Neuronal stem cell (in vitro differentiated cells): ENCODE data around the gene PPP6R3.

Experiments used
- DNase-seq: peaks from one replicate; pipeline ENCODE4 v3.0.0-alpha.2; 2013; ENCODE audit warnings: low spot score
- H2AFZ ChIP-seq: one replicate; pipeline ENCODE4 v1.6.1; 2013; ENCODE audit warnings: mild to moderate bottlenecking, low read length, inconsistent platforms
- H2AK5ac ChIP-seq: 2 replicates; pipeline ENCODE4 v1.6.1; 2013; ENCODE audit warnings: low read depth, mild to moderate bottlenecking, inconsistent platforms, low read length, moderate library complexity, mixed read lengths
- H2BK120ac ChIP-seq: 2 replicates; pipeline ENCODE4 v1.6.1; 2013; ENCODE audit warnings: low read depth, mild to moderate bottlenecking, inconsistent platforms, low read length, moderate library complexity, mixed read lengths
- H2BK12ac ChIP-seq: one replicate; pipeline ENCODE4 v1.6.1; 2013; ENCODE audit warnings: low read length, inconsistent platforms
- H2BK15ac ChIP-seq: 2 replicates; pipeline ENCODE4 v1.6.1; 2013; ENCODE audit warnings: mild to moderate bottlenecking, low read length, inconsistent platforms, mixed read lengths
- H2BK5ac ChIP-seq: one replicate; pipeline ENCODE4 v1.6.1; 2013; ENCODE audit warnings: inconsistent platforms, mild to moderate bottlenecking, low read length, moderate library complexity
- H3K14ac ChIP-seq: one replicate; pipeline ENCODE4 v1.6.1; 2013; ENCODE audit warnings: low read length, inconsistent platforms
- H3K18ac ChIP-seq: 2 replicates; pipeline ENCODE4 v1.6.1; 2013; ENCODE audit warnings: low read length, inconsistent platforms
- H3K23ac ChIP-seq: 2 replicates; pipeline ENCODE4 v1.6.1; 2013; ENCODE audit warnings: low read depth, mild to moderate bottlenecking, mixed read lengths, low read length, inconsistent platforms; ENCODE audit not compliant: poor library complexity
- H3K27ac ChIP-seq: replicated peaks from 3 replicates; pipeline ENCODE4 v1.5.1; 2013; ENCODE audit warnings: low read length, inconsistent platforms
- H3K27me3 ChIP-seq, 3 experiments: 2 replicates each; pipeline ENCODE4 v1.6.1; 2013; ENCODE audit warnings: low read length in 3 of 3, mild to moderate bottlenecking in 2 of 3, inconsistent platforms in 1 of 3, low read depth in 1 of 3, mixed read lengths in 1 of 3, moderate library complexity in 1 of 3; ENCODE audit not compliant: control insufficient read depth in 3 of 3, insufficient read depth in 3 of 3
- H3K36me3 ChIP-seq, 2 donors: replicated peaks in 1 of 2; 2 replicates each; pipeline ENCODE4 v1.6.1; 2013; ENCODE audit warnings: low read length in 2 of 2; ENCODE audit not compliant: control insufficient read depth in 2 of 2, insufficient read depth in 2 of 2
- H3K4ac ChIP-seq: 2 replicates; pipeline ENCODE4 v1.6.1; 2013; ENCODE audit warnings: inconsistent platforms, mild to moderate bottlenecking, low read length, moderate library complexity
- H3K4me1 ChIP-seq, 2 donors: 1 replicate in 1 of 2; 2 replicates in 1 of 2; pipeline ENCODE4 v1.6.1; 2013; ENCODE audit warnings: low read length in 2 of 2, low read depth in 1 of 2; ENCODE audit not compliant: control insufficient read depth in 2 of 2, insufficient read depth in 1 of 2
- H3K4me2 ChIP-seq: one replicate; pipeline ENCODE4 v1.6.1; 2013; ENCODE audit warnings: mild to moderate bottlenecking, low read length, inconsistent platforms; ENCODE audit not compliant: insufficient read depth, poor library complexity, severe bottlenecking
- H3K4me3 ChIP-seq, 2 donors: 2 replicates each; pipeline ENCODE4 v1.5.1; 2013; ENCODE audit warnings: low read length in 2 of 2, mild to moderate bottlenecking in 2 of 2, inconsistent platforms in 1 of 2, moderate library complexity in 1 of 2
- H3K79me1 ChIP-seq: one replicate; pipeline ENCODE4 v1.6.1; 2013; ENCODE audit warnings: low read depth, mild to moderate bottlenecking, inconsistent platforms, low read length, moderate library complexity
- H3K9ac ChIP-seq: one replicate; pipeline ENCODE4 v1.6.1; 2013; ENCODE audit warnings: mild to moderate bottlenecking, low read depth, low read length, inconsistent platforms; ENCODE audit not compliant: poor library complexity
- H3K9me3 ChIP-seq, 2 donors: replicated peaks in 1 of 2; 2 replicates each; pipeline versions ENCODE3 to v1.6.1; 2013; ENCODE audit warnings: low read length in 2 of 2, mild to moderate bottlenecking in 2 of 2, inconsistent platforms in 1 of 2, low read depth in 1 of 2, mixed read lengths in 1 of 2, moderate library complexity in 1 of 2; ENCODE audit not compliant: control insufficient read depth in 2 of 2, insufficient read depth in 1 of 2
- H4K8ac ChIP-seq: one replicate; pipeline ENCODE4 v1.6.1; 2013; ENCODE audit warnings: low read depth, mild to moderate bottlenecking, inconsistent platforms, low read length, moderate library complexity
- H4K91ac ChIP-seq: one replicate; pipeline ENCODE4 v1.6.1; 2013; ENCODE audit warnings: low read length, low read depth, mild to moderate bottlenecking, inconsistent platforms; ENCODE audit not compliant: poor library complexity
- WGBS, 2 donors: extraction: QIAGEN DNeasy Blood & Tissue Kit; methylation state at CpG; one replicate each; pipeline ENCODE4 v1.1.7; 2013; ENCODE audit warnings: missing lambda C conversion rate in 2 of 2, mixed read lengths in 1 of 2; ENCODE audit not compliant: insufficient read length in 2 of 2, insufficient replicate concordance in 1 of 2; ENCODE audit errors: extremely low coverage in 2 of 2; 5-methylcytosine and 5-hydroxymethylcytosine counted together

Gene PPP6R3

GRCh38 chr11:68657021-68657780 lies 196.6 kb downstream of the PPP6R3 start:
- WGBS, 2 donors = no CpG with 5 or more reads among the region's 11 CpGs
- H3K4ac ChIP-seq = no peak overlapping the region
- peak overlapping the region; percentile 23 for H2AK5ac ChIP-seq
- no peak overlapping the region for H4K8ac ChIP-seq
- H3K9ac ChIP-seq = no peak overlapping the region
- no peak overlapping the region for H2BK15ac ChIP-seq
- H3K27ac ChIP-seq = no peak overlapping the region
- no peak overlapping the region for H4K91ac ChIP-seq
- no peak overlapping the region for H3K4me2 ChIP-seq
- H3K23ac ChIP-seq = peak overlapping the region; percentile 25
- peaks cover 0 to 13% (median 0%) of the 10 kb centered on the region in 3 experiments for H3K27me3 ChIP-seq
- H2BK12ac ChIP-seq = no peak overlapping the region
- peaks cover 5 to 7% of the 10 kb centered on the region in 2 donors for H3K9me3 ChIP-seq
- H3K18ac ChIP-seq = peak overlapping the region; percentile 72
- H3K4me3 ChIP-seq = no peak overlapping the region
- H2AFZ ChIP-seq = no peak overlapping the region
- H3K4me1 ChIP-seq = no peaks in the 10 kb centered on the region
- no peak overlapping the region for H2BK120ac ChIP-seq
- no peaks in the 10 kb centered on the region for H3K36me3 ChIP-seq
- H3K79me1 ChIP-seq = no peaks in the 10 kb centered on the region
- no peak overlapping the region for H2BK5ac ChIP-seq
- H3K14ac ChIP-seq = no peak overlapping the region
- no peak for DNase-seq

DNA sequence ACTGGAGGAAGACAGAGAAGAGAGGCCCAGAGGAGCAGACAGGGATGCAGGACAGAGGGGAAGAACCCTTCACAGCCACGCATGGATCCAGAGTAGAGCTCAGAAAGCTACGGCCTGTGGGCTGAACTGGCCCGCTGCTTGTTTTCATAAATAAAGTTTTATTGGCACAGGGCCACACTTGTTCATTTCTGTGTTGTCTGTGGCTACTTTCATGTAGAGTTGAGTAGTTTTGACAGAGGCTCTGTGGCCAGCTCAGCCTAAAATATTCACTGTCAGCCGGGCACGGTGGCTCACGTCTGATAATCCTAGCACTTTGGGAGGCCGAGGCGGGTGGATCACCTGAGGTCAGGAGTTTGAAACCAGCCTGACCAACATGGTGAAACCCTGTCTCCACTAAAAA lies 197.5 kb downstream of the PPP6R3 start:
- no peak overlapping the region for H3K27ac ChIP-seq
- no peaks in the 10 kb centered on the region for H3K4me1 ChIP-seq
- H3K18ac ChIP-seq = no peak overlapping the region
- peaks cover 0 to 13% (median 0%) of the 10 kb centered on the region in 3 experiments for H3K27me3 ChIP-seq
- no peak overlapping the region for H3K23ac ChIP-seq
- no peak overlapping the region for H2AK5ac ChIP-seq
- H2BK12ac ChIP-seq = no peak overlapping the region
- no peaks in the 10 kb centered on the region for H3K36me3 ChIP-seq
- H2BK120ac ChIP-seq = no peak overlapping the region
- no peak overlapping the region for H3K4me2 ChIP-seq
- no peaks in the 10 kb centered on the region for H3K79me1 ChIP-seq
- H2BK15ac ChIP-seq = no peak overlapping the region
- WGBS, 2 donors = no CpG with 5 or more reads among the region's 8 CpGs
- peaks cover 6 to 7% of the 10 kb centered on the region in 2 donors for H3K9me3 ChIP-seq
- no peak overlapping the region for H2AFZ ChIP-seq
- no peak overlapping the region for H2BK5ac ChIP-seq
- no peak for DNase-seq
- H3K14ac ChIP-seq = no peak overlapping the region
- no peak overlapping the region for H3K9ac ChIP-seq
- no peak overlapping the region for H4K91ac ChIP-seq
- H4K8ac ChIP-seq = no peak overlapping the region
- H3K4ac ChIP-seq = no peak overlapping the region
- H3K4me3 ChIP-seq = no peak overlapping the region

DNA sequence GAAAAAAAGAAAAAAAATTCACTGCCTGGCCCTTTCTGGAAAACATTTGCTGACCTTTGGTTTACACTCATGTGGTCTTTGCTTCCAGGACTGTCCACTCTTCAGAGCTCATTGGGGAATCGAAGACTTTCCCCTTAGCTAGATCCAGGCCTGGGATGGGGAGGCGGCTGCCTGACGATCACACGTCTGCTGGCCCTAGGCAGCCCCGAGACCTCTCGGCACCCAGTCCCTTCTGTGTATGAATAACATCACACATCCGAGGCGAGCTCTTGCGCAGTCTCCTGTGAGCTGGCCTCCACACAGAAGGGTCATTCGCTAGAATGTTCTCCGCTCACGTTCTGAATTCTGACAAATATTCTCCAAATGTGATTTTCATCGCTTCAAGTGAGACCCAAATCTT lies 198.1 kb downstream of the PPP6R3 start:
- Histone ChIP-seq H2BK5ac (no peak overlapping the region), H3K4me2 (no peak overlapping the region), H3K14ac (no peak overlapping the region), H4K91ac (no peak overlapping the region), H2BK15ac (no peak overlapping the region), H3K9me3 (peaks cover 6 to 7% of the 10 kb centered on the region in 2 donors), H3K4ac (no peak overlapping the region), H3K4me3 (no peak overlapping the region), H3K18ac (no peak overlapping the region), H3K36me3 (no peaks in the 10 kb centered on the region), H2AK5ac (no peak overlapping the region), H2AFZ (no peak overlapping the region), H3K23ac (no peak overlapping the region), H2BK120ac (no peak overlapping the region), H3K27me3 (peaks cover 0 to 13% (median 0%) of the 10 kb centered on the region in 3 experiments), H3K79me1 (no peaks in the 10 kb centered on the region), H3K4me1 (no peaks in the 10 kb centered on the region), H4K8ac (no peak overlapping the region), H2BK12ac (no peak overlapping the region), H3K27ac (no peak overlapping the region), H3K9ac (no peak overlapping the region)
- WGBS, 2 donors = no CpG with 5 or more reads among the region's 13 CpGs
- DNase-seq = no peak

DNA sequence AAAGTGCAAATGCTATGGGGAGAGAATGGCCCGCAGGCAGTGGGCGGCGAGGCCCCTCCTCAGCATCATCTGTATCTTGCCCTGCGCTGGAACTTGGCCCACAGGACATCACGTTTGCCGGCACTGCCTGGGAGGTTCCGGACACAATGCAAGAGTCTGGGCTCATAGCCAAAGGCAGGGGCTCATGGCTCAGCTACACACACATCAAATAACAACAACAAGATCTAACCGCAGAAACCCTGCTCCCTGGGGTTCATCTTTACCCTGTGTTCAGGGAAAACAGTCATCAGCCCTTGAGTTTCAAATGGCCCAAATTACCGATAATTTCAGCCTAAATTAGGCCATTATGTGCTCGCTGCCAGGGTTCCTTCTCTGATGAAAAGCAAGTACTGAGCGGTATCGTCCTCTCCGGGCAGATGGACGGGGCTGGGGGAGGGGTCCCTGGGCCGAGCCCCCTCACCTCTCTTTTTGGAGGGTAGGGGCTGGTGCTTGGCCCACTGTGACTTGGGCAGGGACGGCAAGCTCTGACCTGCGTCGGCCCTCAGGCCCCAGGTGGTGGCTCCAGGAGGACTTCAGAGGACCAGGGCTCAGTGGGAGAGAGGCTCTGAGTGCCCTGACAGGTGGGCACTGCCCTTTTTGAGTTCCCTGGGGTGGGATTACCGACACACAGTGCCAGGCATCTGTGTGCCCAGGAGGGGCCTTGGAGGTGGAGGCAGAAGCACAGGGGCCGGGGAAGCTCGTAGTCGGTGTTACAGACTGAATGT lies 198.8 kb downstream of the PPP6R3 start:
- H3K9ac ChIP-seq = no peak overlapping the region

More for the DNA sequence above, 198.8 kb downstream of the PPP6R3 start:
- Histone ChIP-seq H2BK12ac (no peak overlapping the region), H2AFZ (no peak overlapping the region), H3K27ac (no peak overlapping the region), H3K79me1 (no peaks in the 10 kb centered on the region), H3K36me3 (no peaks in the 10 kb centered on the region), H3K4ac (no peak overlapping the region), H3K4me1 (no peaks in the 10 kb centered on the region), H2BK5ac (no peak overlapping the region), H2BK15ac (no peak overlapping the region), H3K27me3 (peaks cover 0 to 13% (median 0%) of the 10 kb centered on the region in 3 experiments), H3K4me3 (no peak overlapping the region), H4K91ac (no peak overlapping the region), H2BK120ac (no peak overlapping the region), H3K18ac (peak overlapping the region; percentile 42), H4K8ac (no peak overlapping the region), H2AK5ac (no peak overlapping the region), H3K9me3 (peaks cover 6 to 7% of the 10 kb centered on the region in 2 donors), H3K23ac (no peak overlapping the region), H3K4me2 (no peak overlapping the region), H3K14ac (no peak overlapping the region)
- no CpG with 5 or more reads among the region's 22 CpGs for WGBS, 2 donors
- no peak for DNase-seq
